GM18861 (cell line): Measurements from ENCODE around the gene LCN6.
"Not testable (repeated sequence)": the region's sequence is repeated elsewhere in the genome, so short reads cannot be mapped to it uniquely, and the experiment has no call there.

Experiments
- ATAC-seq: cut with Tn5 transposase; IDR thresholded peaks from one replicate; pipeline ENCODE4 v1.9.1; 2021; ENCODE audit not compliant: unreplicated experiment

LCN6 gene

DNA sequence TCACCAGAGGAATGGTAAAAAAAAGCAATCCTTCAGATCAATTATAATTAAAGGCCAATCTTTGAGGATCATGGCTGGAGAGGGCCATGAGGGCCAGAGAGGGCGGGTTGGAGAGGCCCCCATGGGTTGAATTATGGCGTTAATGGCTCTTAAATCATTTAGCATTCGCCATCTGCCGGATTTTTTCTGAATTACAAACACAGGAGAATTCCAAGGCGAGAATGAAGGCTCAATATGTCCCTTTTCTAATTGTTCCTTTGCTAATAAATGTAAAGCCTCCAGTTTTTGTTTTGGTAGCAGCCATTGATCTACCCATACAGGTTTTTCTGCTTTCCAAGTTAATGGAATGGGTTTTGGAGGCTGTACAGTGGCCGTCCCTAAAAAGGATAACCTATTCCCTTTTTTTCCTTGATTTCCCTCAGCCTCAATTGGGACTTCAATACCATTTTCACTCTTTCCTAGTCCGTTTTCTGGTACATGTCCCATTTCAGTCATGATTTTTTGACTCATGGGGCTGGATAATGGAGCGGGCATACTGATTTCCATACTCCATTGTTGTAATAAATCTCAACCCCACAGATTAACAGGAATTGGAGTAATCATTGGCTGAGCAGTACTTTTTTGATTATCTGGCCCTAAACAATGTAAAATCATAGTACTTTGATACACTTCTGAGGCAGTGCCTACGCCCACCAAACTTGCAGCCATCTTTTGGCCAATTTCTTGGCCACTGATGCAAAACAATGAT lies 36.1 kb upstream of the LCN6 start:
- no peak for ATAC-seq

DNA sequence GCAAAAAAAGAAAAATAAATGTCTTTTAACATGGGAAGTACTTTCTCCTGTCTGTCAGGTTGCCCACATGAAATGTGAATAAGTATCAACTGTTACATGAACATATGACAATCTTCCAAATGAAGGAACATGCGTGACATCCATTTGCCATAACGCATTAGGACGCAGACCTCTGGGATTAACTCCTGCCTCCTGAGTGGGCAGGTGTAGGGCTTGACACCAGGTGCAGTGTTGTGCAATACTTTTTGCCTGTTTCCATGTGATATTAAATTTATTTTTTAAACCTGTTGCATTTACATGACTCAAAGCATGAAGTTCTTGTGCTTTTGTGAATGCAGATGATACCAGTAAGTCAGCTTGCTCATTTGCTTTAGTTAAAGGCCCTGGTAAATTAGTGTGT lies 34.1 kb upstream of the LCN6 start:
- no peak for ATAC-seq

DNA sequence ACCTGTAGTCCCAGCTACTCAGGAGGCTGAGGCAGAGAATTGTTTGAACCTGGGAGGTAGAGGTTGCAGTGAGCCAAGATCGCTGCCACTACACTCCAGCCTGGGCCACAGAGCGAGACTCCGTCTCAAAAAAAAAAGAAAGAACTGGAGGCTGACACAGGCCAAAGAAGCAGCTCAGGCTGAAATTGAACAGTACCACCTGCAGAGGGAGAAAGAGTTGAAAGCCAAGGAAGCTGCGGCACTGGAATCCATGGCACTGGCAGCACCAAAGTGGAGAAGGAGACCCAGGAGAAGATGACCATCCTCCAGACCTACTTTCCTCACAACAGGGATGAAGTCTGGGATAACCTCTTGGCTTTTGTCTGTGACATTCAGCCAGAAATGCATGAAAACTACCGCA lies 31.5 kb upstream of the LCN6 start:
- ATAC-seq = no peak

DNA sequence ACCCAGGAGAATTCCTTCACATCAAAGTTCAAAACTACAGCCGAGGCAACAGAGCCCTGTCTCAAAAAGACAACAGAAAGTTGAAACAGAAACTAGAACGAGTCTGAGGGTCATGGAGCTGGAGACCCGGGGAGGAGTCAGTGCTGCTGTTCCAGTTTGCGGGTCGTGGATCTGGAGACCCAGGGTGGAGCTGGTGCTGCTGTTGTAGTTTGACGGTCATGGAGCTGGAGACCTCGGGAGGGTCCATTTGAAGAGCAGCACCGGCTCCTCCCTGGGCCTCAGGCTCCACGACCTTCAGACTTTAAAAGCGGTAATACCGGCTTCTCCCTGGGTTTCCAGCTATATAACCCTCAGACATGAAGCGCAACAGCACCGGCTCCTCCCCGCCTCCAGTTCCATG lies 29.0 kb upstream of the LCN6 start:
- no peak for ATAC-seq

DNA sequence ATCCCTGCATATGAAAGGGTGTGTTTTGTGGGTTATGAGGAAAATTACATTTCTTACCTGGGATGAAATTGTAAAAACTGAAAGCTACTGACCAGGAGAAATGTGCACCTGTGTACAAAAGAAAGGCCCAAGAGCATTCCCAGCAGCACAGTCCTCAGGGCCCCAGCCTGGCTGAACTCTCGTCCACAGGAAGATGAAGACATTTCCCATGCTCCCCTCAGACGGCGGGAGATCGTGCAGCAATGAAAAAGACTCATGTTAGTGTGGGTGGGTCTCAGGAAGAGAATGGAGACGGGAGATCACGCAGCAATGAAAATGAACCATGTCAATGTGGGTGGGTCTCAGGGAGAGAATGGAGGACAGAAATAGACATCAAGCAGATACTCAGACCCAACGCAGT lies 28.6 kb upstream of the LCN6 start:
- ATAC-seq = no peak

DNA sequence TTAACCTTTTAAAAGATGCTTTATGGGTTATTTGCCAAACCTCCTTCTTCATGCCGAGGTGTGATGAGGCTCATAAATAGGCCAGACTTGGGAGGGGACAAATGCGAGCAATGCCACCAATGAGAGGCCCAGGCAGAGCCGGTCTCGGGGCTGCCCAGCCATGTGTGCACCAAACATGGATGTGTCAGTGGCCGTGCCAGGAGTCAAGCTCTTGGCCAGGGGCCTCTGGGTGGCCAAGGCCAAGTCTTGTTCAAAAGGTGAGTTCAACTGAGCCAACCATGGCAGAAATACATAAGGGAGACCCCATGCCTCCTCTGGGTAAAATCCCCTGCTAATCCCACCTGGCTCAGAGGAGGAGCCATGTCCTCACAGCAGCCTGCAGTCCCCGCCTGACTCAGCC lies 26.9 kb upstream of the LCN6 start:
- ATAC-seq = no peak

DNA sequence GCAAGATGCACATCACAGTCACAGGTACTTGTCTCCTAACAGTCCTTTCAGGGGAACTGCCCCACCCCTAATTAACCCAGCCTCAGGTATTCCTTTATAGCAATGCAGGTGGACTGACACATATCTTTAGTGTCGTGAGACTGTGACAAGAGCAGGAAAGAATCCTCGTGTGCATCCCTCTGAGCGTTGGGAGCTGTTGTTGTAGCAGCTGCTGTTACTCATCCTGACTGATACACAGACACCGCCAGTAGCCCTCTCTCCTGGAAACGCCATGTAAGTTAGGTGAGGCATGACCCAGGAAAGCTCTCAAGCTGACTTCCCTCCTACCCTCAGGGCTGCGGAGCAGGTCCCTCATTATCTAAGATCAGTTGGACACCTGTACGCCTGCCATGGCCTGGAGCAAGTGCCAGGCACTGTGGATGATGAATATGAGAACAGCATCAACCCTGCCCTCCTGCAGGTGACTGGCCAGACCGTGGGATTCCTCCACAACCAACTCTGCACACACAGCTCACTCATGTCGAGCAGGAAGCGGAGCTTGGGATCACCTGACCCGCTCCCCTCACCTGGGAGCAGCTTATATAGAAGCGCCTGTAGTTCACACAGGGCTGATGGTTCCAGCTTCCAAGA lies 26.2 kb upstream of the LCN6 start:
- ATAC-seq = no peak

DNA sequence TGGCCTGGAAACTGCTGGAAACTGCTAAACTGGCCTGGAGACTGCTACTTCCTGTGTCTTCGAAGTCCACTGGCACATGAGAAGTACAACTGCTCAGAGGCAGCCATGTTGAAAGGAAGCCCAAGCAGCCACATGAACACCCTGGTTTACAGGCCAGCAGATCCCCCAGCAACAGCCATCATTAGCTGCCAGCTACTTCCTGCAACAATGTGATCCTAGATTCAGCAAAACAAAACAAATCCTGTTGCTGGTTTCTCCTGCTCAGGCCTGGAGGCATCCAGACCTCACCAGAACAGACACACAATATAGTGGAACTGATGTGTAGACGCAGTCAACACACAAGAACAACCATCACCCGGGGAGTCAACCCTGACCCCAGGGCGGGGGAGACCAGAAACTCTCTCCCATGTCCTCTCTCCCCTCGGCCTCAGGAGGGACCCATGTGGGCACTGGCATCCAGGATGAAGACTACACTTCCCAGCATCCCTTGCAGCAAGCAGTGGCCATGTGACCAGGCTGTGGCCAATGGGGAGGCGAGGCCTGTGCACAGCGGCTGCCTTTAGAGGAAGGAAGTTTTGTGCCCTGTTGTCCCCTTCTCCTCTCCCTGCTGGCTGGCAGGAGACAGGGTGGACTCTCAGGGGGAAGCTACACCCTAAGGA lies 25.2 kb upstream of the LCN6 start:
- ATAC-seq = no peak

DNA sequence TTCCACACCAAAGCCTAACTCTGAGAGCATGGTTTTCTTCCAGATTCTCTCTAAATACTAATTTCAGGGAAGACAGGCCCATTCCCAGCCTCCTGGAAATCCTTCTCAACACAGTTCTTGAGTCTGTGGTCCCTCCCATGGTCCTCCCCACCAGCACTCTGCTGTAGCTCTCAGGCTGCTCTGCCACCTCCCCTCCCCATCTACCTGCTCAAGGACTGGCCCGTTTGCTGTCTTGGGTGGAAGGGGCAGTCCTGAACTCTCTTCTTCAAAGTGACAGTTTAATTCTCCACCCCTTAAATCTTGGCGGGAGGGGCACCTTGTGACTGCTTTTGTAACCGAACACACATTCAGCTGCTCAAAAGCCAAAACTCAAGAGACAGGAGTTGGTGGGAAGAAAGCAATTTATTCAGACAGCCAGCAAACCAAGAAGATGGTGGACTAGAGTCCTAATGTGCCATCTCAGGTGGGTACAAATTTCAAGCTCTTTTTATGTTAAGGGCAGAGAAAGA lies 23.6 kb upstream of the LCN6 start:
- no peak for ATAC-seq

DNA sequence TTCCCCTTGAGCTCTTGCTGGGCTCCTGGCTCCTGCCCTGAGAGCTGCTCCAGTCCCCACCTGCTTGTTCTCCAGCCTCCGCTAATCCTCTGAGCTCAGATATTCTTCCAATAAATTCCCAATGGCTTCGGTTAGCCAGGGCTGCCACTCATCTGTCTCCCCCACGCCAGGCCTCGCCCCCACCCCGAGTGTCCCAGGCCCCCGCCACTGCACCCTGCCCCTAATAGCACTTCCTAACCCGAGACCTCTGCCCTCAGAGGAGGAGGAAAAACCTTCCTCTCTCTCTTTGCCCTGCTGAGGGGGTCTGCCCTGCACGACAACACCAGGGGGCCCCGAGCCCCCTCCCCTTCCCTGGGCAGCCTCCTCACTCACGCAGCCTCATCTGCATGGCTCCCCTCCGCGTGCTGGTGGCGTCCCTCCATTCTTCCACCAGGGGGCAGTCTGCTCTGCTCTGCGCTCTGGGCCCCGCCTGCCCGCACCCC lies 21.4 kb upstream of the LCN6 start:
- ATAC-seq = no peak

DNA sequence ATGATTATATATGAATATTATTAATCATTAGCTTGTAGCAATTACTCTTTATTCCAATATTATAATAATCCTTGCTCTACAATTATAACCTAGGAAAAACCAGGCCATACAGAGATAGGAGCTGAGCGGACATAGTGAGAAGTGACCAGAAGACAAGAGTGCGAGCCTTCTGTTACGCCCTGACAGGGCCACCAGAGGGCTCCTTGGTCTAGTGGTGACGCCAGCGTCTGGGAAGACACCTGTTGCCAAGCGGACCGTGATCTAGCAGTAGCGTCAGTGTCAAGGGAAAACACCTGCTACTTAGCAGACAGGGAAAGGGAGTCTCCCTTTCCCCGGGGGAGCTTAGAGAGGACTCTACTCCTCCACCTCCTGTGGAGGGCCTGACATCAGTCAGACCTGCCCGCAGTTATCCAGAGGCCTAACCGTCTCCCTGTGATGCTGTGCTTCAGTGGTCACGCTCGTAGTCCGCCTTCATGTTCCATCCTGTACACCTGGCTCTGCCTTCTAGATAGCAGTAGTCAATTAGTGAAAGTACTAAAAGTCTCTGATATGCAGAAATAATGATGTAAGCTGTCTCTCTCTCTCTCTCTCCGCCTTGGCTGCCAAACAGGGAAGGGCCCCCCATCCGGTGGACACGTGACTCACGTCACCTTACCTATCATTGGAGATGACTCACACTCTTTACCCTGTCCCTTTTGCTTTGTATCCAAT lies 18.2 kb upstream of the LCN6 start:
- not testable (repeated sequence) for ATAC-seq

DNA sequence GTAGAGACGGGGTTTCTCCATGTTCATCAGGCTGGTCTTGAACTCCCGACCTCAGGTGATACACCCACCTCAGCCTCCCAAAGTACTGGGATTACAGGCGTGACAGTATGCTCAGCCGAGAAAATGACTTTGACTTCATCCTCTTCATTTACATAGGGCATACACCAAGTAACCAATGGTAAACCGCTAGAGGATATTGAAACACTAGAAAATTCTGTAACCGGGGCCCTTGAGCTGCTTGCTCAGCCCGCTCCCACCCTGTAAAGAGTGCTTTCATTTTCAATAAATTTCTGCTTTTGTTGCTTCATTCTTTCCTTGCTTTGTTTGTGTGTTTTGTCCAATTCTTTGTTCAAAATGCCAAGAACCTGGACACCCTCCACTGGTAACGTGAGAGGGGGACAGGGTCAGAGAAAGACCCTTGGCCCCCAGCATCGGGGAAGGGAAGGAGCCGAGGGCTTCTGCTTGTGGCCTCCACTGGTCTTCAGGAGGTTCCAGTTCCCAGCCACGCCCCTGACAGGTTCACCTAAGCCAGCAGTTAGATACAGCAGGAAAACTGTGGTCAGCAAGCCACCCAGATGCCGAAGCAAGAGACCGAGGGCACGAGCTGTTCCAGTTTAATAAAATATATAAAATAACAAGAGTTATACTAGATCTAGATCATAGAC lies 17.6 kb upstream of the LCN6 start:
- peak; percentile 47 for ATAC-seq

DNA sequence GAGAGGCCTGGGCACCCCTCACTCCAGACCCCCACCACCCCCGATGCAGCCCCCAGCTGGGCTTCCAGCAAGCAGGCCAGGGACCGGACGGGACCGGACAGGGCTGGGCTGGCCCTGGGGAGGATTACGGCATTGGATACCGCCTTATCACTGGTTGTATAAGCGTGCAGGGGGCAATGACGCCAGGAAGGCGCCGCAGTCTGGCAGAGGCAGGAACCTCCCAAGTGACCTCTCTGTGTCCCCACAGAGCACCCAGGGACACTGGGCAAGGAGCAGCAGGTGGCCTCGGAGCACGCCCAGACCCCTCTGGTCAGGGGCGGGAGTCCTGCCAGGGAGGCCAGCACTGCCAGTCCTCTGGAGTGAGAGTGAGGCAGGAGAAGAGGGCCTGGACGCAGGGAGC lies 16.7 kb upstream of the LCN6 start:
- no peak for ATAC-seq

DNA sequence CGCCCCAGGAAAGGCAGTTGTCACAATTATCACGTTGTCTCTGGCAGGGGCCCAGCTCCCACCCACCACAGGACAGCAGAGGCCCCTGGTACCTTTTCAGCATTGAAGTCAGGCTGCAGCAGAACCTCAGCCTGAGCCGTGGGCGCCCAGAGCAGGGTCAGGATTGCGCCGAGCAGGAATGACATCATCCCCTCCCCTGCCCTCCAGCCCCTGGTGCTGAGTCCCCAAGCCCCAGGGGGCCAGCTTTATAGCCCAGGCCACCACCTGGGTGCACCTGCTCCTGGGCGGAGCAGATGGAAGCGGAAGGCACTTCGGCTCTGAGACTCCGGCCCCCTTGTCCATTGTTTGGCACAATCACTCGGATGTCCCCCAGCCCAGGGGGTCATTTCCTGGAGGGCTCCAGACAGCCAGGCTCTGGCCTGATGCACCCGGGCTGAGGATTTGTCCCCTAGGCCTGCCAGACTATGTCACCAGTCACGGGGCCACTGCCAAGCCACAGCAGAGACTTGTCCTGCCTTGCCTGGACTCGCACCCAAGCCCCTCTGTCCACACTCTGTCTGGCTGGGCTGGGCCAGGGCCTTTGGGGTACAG lies 16.1 kb upstream of the LCN6 start, which contains the start of gene LCN15:
Gene LCN15, minus strand, starts transcription at position 218 of the 591 bp plus-strand sequence. Its CDS starts 30 bp downstream, at position 188.
- ATAC-seq = no peak

DNA sequence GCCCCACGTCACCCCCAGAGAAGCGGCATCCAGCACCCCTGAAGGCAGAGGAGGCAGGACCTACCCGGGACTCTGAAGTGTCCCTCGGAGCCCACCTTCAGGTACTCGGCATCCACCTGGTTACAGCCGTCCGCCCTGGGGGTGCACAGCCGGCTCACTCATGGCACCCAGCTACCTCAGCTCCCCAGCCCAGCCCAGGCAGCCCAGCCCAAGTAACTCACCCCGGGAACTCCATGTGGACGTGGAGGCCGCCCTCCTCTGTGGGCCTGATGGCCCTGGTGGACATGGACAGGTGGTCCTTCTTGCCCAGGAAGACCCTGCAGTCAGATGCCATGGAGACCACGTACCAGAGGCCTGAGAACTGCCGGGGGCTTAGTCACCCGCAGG lies 15.3 kb upstream of the LCN6 start:
- ATAC-seq = no peak

DNA sequence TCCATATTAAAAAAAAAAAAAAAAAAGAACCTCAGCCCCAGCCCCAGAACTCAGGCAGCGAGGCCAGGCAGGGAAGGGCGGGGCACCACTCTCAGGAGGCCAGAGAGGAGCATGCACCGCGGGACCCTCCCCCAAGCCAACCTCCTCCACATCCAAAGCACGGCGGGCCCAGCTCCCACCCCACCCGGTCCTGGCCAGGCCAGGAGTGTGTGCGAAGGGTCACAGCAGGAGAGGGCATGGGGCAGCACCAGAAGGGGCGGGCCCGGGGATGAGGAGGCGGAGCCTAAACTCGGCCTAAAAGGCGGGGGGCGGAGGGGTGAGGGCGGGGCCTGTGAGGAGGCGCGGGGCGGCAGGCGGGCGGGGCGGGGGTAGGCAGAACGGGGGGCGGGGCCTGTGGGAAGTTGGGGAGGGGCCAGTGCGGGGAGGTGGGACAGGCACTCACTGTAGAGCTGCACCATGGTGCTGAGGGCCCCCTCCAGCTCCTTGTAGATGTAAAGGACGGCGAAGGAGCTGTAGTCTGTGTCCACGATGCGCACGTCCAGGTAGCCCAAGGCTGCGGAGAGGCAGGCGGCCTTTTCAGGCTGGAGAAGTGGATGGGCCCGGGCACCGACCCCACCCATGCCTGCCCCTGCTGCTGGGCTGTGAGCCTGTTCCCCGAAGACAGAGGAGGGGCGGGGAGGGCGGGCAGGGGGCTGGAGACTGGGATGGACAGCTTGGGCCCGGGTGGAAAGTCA lies 14.8 kb upstream of the LCN6 start:
- no peak for ATAC-seq

DNA sequence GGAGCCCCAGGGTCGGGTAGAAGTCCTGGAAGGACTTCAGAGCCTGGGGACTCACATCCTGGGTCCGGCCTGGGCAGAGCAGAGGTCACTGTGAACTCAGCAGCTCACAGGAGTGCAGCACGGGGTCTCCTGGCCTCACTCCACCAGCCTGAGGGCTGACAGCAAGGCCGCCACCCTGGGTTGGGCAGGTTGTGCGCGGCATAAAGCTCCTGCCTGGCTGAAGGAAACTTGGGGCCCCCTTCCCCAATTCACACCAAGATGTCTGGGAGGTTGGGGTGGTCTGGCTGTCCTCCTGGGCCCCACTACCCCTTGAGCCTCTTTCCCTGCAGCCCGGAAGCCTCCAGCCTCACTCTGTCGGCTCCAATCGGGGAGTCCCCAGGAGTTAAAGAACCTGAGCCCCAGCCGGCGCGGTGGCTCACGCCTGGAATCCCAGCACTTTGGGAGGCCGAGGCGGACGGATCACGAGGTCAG lies 13.9 kb upstream of the LCN6 start:
- no peak for ATAC-seq

DNA sequence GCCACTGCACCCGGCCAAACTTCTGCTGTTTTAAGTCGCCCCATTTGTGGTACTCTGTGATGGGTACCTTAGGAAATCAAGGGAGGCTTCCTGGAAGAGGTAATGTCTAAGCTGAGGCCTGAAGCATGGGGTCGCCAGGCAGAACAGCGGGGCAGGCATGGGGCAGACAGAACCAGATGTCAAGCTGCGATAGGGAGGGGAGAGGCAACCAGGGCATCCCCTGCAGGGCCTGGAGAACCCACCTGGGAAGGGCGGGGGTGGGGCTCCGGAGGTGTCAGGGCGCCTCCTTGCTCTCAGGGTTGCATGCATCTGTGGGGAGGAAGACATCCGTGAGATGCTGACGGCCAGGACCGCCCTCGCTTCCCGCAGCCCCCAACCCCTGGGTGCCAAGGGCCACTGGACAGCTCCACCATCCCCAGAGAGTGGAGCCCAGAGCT lies 13.2 kb upstream of the LCN6 start:
- ATAC-seq = no peak

DNA sequence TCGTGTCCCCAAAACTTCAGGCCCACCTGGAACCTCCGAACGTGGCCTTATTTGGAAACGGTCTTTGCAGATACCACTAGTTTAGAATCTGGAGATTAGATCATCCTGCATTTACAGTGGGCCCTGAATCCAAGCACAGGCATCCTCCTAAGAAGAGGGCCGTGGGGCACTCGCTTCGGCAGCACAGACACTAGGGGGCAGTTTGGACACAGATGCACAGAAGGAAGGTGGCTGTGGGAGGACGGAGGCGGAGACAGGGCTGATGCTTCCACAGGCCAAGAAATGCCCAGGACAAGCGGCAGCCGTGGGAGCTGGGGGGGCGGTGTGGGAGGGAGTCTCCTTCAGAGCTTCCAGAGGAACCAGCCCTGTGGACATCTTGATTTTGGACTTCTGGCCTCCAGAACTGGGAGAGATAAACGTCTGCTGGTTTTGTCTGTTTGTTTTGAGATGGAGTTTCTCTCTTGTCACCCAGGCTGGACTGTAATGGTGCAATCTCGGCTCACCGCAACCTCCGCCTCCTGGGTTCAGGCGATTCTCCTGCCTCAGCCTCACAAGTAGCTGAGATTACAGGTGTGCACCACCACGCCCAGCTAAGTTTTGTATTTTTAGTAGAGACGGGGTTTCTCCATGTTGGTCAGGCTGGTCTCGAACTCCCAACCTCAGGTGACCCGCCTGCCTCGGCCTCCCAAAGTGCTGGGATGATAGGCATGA lies 12.7 kb upstream of the LCN6 start:
- ATAC-seq = not testable (repeated sequence)
